Keratinocyte (primary cell): Measurements from ENCODE around the gene ADCY5. TPM values are rescaled to one million over a fixed set of nuclear protein-coding genes. Genes with fewer than 3 reads are reported as not detected.

Experiments
- DNase-seq: peaks from one replicate; pipeline ENCODE4 v3.0.0-alpha.2; 2011; ENCODE audit warnings: low read depth, missing footprints, low spot score
- FAIRE-seq: peaks from 2 replicates; lab custom pipeline; 2011; peaks lifted over from hg19 to GRCh38; lab: Jason Lieb, UNC
- H2AFZ ChIP-seq: 2 replicates; pipeline ENCODE4 v1.6.0; 2012; ENCODE audit warnings: low read length, control low read depth, inconsistent platforms; ENCODE audit not compliant: control insufficient read depth
- H3K27ac ChIP-seq: 2 replicates; pipeline ENCODE4 v1.5.1; 2011; ENCODE audit warnings: low read length; ENCODE audit not compliant: control insufficient read depth, insufficient read depth
- H3K27me3 ChIP-seq: 3 replicates; pipeline ENCODE4 v1.6.0; 2011; ENCODE audit warnings: low read length; ENCODE audit not compliant: control insufficient read depth, insufficient read depth; ENCODE audit errors: extremely low read depth
- H3K36me3 ChIP-seq, 2 experiments: 2 replicates in 1 of 2; 3 replicates in 1 of 2; pipeline ENCODE4 v1.5.1; 2011; ENCODE audit warnings: low read length in 2 of 2, mild to moderate bottlenecking in 1 of 2; ENCODE audit not compliant: control insufficient read depth in 2 of 2, insufficient read depth in 2 of 2; ENCODE audit errors: extremely low read depth in 1 of 2
- H3K4me1 ChIP-seq: 3 replicates; pipeline ENCODE4 v1.5.1; 2011; ENCODE audit warnings: low read length; ENCODE audit not compliant: control insufficient read depth, insufficient read depth; ENCODE audit errors: extremely low read depth
- H3K4me2 ChIP-seq: 3 replicates; pipeline ENCODE4 v1.6.0; 2011; ENCODE audit warnings: low read depth, low read length; ENCODE audit not compliant: control insufficient read depth, insufficient read depth; ENCODE audit errors: extremely low read depth
- H3K4me3 ChIP-seq, 3 experiments: fragments of 200-600 bp in 1 of 3; sonication (generic) in 1 of 3; 2 replicates in 2 of 3; 3 replicates in 1 of 3; pipeline ENCODE4 v1.5.1; 2011 to 2016; ENCODE audit warnings: low read length in 3 of 3, mild to moderate bottlenecking in 3 of 3, control low read depth in 2 of 3, inconsistent platforms in 1 of 3, low read depth in 1 of 3, mixed read lengths in 1 of 3, mixed run types in 1 of 3, moderate library complexity in 1 of 3; ENCODE audit not compliant: control insufficient read depth in 2 of 3, insufficient read depth in 2 of 3; ENCODE audit errors: extremely low read depth in 1 of 3
- H3K79me2 ChIP-seq: 2 replicates; pipeline ENCODE4 v1.6.0; 2012; ENCODE audit warnings: low read length; ENCODE audit not compliant: control insufficient read depth, insufficient read depth
- H3K9ac ChIP-seq: 3 replicates; pipeline ENCODE4 v1.6.0; 2011; ENCODE audit warnings: low read length; ENCODE audit not compliant: control insufficient read depth, insufficient read depth; ENCODE audit errors: extremely low read depth
- H3K9me1 ChIP-seq: 3 replicates; pipeline ENCODE4 v1.6.0; 2011; ENCODE audit warnings: low read length; ENCODE audit not compliant: control insufficient read depth, insufficient read depth; ENCODE audit errors: extremely low read depth
- H3K9me3 ChIP-seq: 2 replicates; pipeline ENCODE4 v1.5.1; 2012; ENCODE audit warnings: low read depth, low read length; ENCODE audit not compliant: control insufficient read depth
- H4K20me1 ChIP-seq: 3 replicates; pipeline ENCODE4 v1.6.0; 2011; ENCODE audit warnings: low read length; ENCODE audit not compliant: control insufficient read depth, insufficient read depth; ENCODE audit errors: extremely low read depth
- CTCF ChIP-seq, 3 experiments: IDR thresholded peaks in 1 of 3; conservative IDR thresholded peaks in 1 of 3; optimal IDR thresholded peaks in 1 of 3; 2 replicates in 2 of 3; 3 replicates in 1 of 3; pipeline versions ENCODE3 to v1.5.1; 2011; ENCODE audit warnings: low read length in 3 of 3, mild to moderate bottlenecking in 3 of 3, moderate library complexity in 2 of 3, control low read depth in 1 of 3, inconsistent platforms in 1 of 3; ENCODE audit not compliant: insufficient read depth in 2 of 3; ENCODE audit errors: extremely low read depth in 1 of 3
- EZH2 ChIP-seq: IDR thresholded peaks from one replicate; pipeline ENCODE4 v1.6.1; 2012; ENCODE audit warnings: inconsistent platforms, mild to moderate bottlenecking, low read length, moderate library complexity
- dilution Hi-C: fragments of 300-500 bp; cut with MboI; formaldehyde crosslinking; loops from one replicate; pipeline ENCODE4 v1.7.0; 2020; ENCODE audit warnings: low sequenced_read_pairs; ENCODE audit not compliant: extremely low pct_ligation_motif_present
- polyA plus RNA-seq, 5 experiments: library from polyadenylated mRNA; depleted of rRNA in 3 of 5; stranded (reverse) in 3 of 5; stranded (forward) in 1 of 5; unstranded in 1 of 5; fragments of >200 nt; gene quantifications; 1 replicate in 1 of 5; 2 replicates in 3 of 5; 3 replicates in 1 of 5; pipeline versions ENCODE4 v1.2.1 to v1.2.3, GENCODE V29; 2011 to 2012; ENCODE audit warnings: missing spikeins in 2 of 5, low read depth in 1 of 5, low replicate concordance in 1 of 5

Gene ADCY5
- polyA plus RNA-seq, 1 donor (not counting 4 experiments of a cell fraction or from before 2014, with no cell fraction given), result not detected

GRCh38 chr3:123458255-123458654 is 9.4 kb upstream of the ADCY5 start:
- FAIRE-seq (no peak), DNase-seq (no peak)
- Histone ChIP-seq H3K4me3 (no peak overlapping the region), H4K20me1 (no peaks in the 10 kb centered on the region), H3K27ac (no peak overlapping the region), H3K9me3 (no peaks in the 10 kb centered on the region), H2AFZ (no peak overlapping the region), H3K4me2 (no peak overlapping the region), H3K4me1 (no peaks in the 10 kb centered on the region), H3K9ac (no peak overlapping the region), H3K27me3 (peaks cover 23% of the 10 kb centered on the region), H3K36me3 (no peaks in the 10 kb centered on the region), H3K9me1 (no peaks in the 10 kb centered on the region), H3K79me2 (no peaks in the 10 kb centered on the region)
- dilution Hi-C loops, result no loop called here
- TF ChIP-seq EZH2 (no peak), CTCF (optimal IDR thresholded peaks at IDR 0.05 in 1 of 3, IDR thresholded peaks at IDR 0.05 in 1 of 3, conservative IDR thresholded peaks at IDR 0.05 in 1 of 3; ENCODE audit: extremely low read depth in 1 of 3, insufficient read depth in 2 of 3, low read length in 3 of 3) (no peak)

- FAIRE-seq, result no peak
- H4K20me1 ChIP-seq, result no peaks in the 10 kb centered on the region
- H3K27ac ChIP-seq, result no peak overlapping the region
- no peak overlapping the region for H3K9ac ChIP-seq
- H3K36me3 ChIP-seq, result no peaks in the 10 kb centered on the region
- no peak overlapping the region for H2AFZ ChIP-seq
- H3K9me3 ChIP-seq, result no peaks in the 10 kb centered on the region
- no peaks in the 10 kb centered on the region for H3K4me1 ChIP-seq
- no peak for TF ChIP-seq EZH2
- no peak for TF ChIP-seq CTCF (optimal IDR thresholded peaks at IDR 0.05 in 1 of 3, IDR thresholded peaks at IDR 0.05 in 1 of 3, conservative IDR thresholded peaks at IDR 0.05 in 1 of 3; ENCODE audit: extremely low read depth in 1 of 3, insufficient read depth in 2 of 3, low read length in 3 of 3)
- H3K9me1 ChIP-seq, result no peaks in the 10 kb centered on the region
- H3K27me3 ChIP-seq, result peaks cover 23% of the 10 kb centered on the region
- dilution Hi-C loops, result no loop called here
- H3K4me2 ChIP-seq, result no peak overlapping the region
- H3K4me3 ChIP-seq, result no peak overlapping the region
- H3K79me2 ChIP-seq, result no peaks in the 10 kb centered on the region
- no peak for DNase-seq
Measured at GRCh38 chr3:123457841-123458240, 9.0 kb upstream of the ADCY5 start.
